GM19468 (cell line): Measurements from ENCODE around the gene LHPP.

Experiments
- ATAC-seq: cut with Tn5 transposase; IDR thresholded peaks from one replicate; pipeline ENCODE4 v1.9.1; 2021; ENCODE audit warnings: mild to moderate bottlenecking, moderate library complexity, moderate number of reproducible peaks; ENCODE audit not compliant: unreplicated experiment; ENCODE audit errors: extremely low read depth

LHPP gene

DNA sequence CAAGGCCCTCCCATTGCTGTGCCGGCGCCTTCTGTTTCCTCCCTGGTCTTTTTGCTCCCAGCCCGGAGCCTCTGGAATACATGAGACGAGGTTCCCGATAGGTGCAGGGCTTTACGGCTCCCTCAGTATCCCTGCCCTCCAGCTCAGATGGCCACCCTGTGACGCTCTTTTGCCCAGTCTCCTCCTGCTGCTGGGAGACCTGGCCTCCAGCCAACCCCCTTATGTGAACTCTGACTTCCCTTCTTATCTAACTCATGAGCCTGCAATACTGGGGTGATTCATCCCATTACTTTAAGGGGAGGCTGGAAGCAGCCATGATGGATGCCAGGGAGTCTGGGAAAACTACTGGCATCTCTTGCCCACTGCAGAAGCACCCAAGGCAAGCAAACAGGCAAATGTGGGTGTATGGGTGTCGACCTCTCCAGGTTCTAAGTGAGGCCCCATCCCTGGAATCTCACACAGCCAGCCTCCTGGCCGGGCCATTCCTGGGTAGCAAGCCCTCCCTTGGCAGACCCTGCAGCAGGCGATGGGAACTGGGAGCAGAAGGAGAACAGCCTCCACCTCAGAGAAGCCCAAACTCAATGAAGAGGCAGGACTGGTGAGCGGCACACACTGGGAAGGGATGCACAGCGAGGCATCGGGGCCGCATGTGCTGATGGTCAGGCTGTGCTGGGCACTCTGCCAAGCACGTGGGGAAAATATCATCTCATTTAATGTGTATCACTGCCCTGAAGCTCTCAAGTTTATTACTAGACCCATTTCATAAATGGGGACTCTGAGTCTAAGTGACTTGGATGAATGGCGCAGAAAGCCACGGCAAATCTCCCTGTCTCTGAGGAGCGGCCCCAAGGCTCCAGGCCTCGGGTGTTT is 185.1 kb downstream of the LHPP start:
- ATAC-seq = no peak

DNA sequence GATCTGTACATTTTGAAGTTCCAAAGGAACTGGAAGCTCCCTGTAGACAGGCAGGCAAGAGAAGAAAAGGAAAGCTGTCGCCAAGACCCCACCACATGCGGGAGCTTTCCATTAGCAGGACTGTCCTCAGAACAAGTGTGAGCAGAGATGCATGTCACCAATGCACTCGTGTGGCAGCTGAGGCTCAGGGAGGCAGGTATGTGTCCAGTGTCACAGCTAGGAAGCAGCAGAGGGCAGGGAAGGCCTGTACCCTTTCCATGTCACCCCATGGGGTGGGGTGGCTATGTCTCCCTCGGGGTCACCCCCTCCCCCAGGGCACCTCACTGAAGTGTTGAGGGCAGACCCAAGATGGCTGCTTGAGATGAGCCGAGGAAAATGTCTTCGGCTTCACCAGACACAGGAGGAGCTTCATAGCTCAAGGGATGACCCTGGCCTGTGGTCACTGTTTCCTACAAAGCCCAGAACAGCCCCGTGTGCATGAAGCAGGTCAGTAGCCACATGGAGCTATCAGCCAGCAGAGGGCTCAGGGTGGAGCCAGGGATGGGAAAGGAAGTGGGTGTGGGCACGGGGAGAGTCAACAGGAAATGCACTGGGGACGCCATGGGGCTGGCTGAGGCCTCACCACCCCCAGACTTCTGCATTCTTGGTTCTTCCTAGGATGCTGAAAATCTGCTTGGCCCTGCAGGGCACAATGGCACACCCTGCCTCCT is 186.0 kb downstream of the LHPP start:
- ATAC-seq = peak; percentile 22

DNA sequence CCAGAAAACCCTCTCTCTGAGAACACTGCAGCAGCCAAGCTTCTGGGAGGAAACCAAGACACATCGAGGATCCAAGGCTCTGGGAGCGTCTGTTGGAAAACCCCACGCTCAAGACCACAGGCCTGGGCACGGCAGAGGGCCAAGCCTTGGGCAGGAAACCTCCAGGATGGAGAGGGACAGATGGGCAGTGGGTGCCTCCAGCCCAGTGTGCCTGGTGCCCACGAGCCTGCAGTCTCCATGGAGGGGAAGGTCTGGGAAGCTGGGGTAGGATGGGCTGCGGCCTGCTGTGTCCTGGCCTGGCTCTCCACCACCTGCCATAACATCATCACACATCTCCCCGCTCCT is 186.5 kb downstream of the LHPP start:
- ATAC-seq = no peak

DNA sequence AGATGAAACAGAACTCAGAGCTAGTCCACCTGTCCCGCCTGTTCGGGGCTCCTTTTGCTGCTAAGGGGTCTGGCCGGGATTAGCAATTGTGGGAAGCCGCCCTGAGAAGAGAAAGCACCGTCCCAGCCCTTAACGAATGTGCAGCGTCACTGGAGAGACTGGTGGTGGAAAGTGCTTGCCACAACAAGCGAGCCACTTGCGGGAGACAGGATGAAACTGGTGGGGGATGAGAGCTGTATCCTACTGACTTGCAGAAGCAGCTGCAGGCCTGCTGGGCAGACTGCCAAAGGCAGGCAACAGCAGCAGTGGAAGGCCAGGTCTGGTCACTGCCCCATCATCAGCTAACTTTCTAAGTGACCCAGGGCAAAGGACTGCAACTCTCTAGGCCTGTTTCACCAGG is 187.1 kb downstream of the LHPP start:
- ATAC-seq = no peak

DNA sequence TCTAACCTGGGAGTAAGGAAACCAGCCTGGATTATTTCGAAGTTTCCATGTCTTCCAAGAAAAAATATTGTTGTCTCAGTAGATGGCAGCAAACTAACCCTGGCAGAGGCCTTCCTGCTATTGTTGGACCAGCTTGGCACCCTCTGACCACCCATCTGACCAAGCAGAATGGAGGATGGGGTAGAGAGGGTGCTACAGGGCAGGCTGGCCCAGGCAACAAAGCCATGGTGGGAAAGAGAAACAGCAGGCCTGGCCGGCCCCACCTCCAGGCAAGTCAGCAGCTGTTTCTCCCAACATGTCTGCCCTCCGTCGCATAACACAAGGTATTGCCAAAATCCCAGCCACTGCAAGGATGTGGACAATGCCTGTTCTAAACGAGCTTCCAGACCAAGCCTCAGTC is 187.6 kb downstream of the LHPP start:
- ATAC-seq = no peak

DNA sequence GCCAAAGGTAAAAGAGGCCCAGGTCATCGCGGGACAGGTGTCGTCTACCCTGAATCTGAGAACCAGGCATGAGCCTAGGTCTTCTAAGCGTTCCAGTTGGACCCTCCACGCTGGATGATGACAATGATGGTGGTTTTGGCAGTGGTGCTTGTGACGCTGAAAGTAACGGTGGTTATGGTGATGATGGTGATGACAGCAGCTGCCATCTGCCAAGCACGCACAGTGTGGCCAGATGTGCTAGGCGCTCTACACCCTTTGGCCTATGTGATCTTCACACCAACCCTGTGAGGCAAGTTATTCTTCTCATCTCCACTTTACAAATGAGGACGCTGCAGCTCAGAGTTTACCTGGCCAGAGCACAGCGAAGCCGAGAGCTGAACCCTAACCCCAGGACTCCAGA is 188.6 kb downstream of the LHPP start:
- no peak for ATAC-seq

DNA sequence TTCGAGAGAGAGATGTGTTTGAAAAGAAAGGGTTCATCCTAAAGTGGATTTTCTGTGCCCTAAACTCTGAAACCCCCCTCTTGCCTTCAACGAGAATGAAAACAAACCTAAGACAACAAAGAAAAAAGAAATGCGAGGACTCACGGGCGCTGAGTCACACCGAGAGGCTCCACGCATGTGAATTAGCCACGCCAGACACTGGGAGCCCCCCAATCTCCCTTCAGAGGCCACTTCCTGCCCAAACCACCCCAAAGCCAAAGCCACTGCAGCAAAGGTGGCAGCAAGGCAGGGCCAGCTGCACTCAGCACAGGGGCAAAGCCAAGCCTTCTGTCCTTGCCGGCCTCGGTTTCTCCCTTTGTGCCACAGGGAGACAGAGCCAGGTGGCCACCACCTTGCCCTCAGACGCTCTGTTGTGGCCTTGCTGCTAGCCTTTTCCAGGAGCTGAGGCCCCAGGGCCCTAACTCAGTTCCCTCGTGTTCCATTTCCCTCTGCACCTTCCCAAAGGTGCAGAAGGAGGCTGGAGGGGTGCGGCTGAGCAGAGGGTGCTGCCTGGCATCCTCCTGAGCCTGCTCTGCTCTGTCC is 189.3 kb downstream of the LHPP start:
- no peak for ATAC-seq

DNA sequence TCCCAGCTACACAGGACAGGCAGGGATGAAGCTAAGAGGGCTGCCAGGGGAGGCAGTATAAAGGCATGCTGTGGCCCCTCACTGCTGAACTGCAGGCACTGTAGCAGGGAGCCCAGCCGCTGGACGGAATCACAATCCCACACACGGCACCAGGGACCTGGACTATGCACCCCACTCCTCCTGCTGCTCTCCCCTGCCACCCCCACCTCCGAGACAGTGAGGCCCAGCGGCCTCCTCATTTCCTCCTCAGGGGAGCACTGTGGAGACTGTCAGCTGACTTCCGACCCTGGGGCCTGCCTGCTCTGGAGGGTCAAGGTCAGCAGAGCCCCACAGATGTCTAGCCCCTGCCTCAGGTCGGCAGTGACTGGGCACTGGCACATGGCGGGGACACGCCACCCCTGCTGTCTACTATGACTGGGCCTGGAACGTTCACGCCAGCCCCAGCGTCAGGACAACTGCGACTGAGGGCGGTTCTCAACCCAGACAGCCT is 189.8 kb downstream of the LHPP start:
- no peak for ATAC-seq

DNA sequence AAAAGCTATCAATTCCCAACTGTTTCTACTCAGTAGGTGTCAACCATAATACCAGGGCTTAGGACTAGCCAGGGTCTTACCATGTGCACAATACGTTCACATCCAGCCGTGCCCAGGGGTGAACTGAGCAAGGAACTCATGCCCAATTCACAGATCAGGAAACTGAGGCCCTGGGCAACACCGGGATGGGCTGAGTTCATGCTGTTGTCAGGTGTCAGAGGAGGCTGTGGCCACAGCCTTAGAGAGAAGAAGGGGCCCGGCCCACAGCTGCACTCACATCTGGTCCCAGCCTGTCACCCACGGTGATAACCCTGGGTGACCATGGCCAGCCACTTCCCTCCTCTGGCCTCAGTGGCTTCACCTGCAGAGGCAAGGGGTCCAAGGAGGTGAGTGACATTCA is 190.6 kb downstream of the LHPP start:
- no peak for ATAC-seq

DNA sequence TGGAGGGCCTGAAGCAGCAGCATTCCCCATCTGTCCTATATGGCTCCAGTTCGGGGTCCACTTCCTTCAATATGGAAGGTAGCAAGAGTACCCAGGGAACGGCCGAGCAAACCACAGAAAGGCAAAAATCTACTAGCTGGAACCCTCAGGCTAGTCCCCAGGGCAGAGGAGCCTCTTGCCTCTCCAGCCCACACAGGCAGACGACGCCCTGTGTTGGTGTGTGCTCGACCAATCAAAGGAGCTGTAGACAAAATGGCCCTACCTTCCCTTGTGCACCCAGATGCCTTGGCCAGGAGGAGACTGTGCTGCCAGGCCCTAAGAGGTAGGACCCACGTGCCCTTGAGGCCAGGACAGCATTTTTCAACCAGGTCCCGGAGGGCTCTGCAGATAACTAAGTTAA is 191.1 kb downstream of the LHPP start:
- ATAC-seq = no peak

DNA sequence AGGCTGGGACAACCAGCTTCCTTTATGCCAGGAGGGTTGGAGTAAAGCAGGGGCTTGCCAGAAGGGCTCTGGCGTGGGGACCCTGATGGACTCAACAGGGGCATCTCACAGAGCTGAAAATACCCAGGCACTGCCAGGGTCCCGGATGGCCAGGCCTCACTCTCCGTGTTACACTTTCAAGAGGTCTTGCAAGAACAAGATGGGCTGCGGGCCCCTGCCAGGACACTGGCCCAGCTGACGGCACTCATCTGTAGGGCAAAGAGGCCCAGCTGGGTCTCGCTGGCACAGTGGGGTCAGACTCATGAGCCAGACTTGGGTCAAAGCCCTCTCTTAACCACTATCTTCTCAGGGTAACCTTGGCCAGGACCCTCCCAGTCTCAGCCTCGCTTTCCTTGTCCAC is 191.7 kb downstream of the LHPP start:
- no peak for ATAC-seq

DNA sequence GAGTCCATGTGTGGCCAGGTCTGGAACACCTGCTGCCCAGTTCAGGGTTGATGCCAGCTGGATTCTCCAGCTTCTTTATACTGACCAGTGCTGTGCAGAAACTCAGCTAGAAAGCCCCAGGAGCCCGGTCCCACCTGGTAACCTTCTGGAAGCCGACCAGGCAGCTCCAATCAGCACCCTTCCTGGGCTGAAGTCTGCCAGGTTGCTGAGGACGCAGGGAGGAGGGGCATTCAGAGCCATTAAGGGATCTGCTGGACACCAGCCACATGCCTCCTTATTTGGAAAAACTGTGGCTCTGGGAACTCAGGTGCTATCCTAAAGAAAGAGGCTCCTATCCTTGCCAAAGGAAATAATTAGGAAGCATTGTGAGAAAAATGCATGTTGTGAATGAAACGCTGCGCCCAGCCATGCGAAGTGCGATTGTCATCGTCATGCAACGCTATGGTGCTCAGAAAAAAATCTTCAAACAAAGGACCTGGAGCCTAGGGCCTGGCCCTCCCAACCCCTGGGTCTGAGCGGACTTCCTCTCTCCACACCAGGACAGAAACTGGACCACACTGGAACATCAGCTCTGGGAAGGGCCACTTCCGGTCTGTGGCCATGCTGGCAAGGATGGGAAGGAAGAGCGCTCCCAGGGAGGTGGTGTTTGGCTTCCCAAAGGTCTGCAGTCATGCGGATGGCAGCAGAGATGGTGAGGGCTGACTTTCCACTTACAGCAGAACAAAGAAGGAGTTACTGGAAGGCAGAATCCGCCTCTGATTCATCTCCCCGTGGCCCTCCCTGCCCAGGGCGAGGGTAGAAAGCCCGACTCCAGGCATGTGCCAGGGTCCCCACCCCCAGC is 192.4 kb downstream of the LHPP start:
- no peak for ATAC-seq

DNA sequence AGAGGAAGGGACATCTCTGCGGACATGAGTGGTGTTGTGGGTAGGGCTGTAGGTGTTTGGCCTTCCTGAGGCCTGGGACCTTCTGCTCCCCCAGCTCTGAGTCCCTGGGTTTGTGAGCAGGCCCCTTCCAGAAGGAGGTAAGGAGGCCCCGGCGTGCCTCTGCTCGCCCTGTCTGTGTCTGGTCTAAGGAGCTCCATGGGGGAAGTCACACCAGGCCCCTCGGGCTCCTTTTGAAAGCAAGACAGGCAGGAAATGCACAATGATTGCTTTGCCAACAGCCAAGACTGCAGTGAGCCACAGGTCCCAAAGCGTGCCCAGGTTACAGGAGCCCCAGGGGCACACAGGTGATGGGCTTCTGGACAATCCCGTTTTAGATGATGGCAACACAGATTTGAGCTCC is 193.1 kb downstream of the LHPP start:
- no peak for ATAC-seq

DNA sequence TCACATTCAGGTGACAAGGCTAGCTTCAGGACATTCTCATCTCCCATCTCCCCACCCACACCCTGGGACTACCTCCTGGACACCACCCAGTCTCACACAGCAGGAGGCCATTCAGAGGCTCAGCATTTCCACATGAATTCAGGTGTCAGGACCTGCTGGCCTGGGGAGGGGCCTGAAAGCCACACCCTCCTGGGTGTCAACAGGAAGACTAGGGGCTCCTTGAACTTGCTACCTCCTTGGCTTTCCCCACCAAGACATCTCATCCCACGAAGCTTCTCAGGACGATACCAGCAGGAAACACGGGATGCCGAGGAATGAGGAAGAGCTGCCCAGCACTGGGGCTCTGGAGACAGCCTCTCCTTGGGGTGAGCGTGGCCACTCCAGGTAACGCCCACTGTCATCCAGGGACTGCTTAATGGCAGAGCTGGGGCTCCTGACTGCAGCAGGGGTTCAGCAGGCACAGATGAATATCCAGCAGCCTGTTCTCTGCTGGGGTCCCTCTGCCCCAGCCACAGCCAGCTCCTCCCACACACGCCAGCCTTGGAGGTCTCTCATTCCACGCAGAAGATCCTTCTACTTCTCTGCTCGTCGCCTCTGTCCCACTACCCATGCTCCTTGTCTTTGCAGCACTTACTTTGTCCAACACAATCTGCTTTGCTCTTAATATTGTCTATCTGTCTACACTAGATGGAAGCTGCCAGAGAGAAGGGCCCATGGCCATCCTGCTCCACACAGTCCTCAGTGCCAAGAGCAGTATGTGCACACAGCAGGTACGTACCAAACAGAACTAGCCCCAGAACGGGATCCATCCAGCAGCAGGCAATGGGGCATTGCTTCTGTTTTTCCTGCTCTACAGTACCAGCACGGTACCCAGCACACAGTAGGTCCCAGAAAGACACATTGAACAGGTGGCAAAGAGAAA is 193.8 kb downstream of the LHPP start:
- no peak for ATAC-seq

DNA sequence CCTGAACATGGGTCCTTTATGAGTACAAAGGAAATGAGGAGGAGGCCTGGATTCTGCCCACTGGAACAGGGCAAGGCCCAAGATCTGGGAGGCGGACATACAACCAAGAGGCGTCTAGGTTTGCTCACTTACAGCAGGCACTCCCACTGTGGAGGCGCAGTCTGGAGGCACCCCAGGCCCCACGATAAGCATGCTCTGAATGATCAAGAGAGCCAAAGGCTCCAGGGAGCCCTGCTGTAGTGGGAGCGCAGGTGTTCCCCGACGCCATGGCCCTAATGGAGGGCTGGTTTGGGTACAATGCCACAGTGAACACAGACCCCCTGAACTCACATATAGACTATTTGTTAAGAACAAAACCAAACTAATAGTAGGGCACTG is 194.5 kb downstream of the LHPP start:
- no peak for ATAC-seq

DNA sequence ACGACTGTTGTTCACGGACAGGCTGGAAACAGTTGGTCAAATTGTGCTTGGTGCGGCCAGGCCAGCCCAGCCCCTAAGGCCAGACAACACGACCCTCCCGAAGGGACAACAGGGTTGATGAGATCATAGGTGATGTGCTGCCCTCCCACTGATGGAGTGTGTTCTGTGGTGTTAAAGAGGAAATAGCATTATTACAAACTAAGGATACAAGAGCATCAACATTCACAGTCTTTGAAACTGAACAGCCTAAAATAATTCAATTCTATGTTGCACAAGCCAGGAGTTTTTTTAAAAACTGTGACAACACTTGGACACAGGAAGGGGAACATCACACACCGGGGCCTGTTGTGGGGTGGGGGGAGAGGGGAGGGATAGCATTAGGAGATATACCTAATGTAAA is 194.9 kb downstream of the LHPP start:
- ATAC-seq = no peak

DNA sequence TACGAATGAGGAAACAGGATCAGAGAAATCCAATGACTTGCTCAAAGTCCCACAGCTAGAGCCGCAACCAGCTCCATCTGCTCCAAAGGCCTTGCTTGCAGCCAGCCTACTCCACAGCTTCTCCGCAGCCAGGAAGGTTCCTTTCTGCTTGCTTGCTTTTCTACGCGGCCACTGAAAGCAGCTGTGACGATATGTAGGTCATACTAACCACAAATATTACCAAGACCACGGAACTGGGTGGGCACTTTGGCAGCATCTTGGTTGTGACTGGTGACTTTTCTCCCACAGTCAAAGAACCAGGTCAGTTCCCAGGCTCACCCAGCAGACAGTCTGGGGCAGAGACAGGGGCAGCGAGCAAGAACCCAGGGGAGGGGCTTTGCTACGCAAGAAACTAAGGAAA is 196.2 kb downstream of the LHPP start:
- no peak for ATAC-seq

DNA sequence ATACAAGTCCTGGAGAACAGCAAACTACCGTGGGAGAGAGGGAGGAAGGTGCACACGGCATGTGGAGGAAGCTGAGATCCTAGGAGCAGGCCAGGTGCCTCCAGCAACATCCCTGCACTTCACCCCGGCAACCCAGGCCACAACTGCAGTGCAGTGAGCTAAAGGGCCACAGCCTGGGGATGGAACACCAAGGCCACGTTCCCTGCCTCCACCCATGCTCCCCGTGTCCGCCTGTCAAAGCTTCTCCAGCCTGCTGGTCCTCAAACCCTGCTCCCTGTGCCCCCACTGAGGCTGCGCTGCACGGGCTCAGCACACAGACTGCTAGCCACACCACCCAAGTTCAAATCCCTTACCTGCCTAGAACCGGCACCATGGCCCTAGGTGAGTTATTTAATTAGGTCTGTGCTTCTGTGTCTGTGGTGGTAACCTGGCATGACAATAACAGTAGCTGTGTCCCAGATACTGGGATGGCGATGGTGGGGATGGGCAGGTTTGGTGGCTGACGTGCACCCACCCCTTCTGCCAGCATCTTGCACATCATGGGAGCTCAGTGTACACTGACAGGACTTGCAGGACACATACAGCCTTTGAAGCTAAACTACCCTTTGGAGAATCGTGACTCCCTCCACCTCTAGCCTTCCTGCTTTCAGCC is 197.1 kb downstream of the LHPP start:
- ATAC-seq = no peak

DNA sequence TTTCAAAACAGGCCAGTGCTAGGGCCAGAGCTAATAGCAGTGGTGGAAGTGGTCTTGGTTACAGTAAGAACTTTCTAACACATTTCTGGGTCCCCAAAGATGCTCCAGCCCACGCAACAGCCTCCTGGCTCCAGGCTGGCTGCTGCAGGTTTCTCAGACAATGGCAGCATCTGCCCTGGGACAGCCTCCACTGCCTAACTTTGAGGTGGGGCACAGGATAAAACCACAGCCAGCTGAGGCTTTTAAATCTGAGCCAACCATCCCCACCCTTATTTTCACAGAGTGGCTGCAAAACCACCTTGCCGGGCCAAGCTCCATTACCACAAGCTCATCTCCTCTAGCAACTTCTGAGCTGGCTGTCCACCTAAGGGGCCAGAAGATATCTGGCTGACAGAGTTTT is 197.8 kb downstream of the LHPP start:
- ATAC-seq = no peak
